Measurements from ENCODE around the gene PRKAG2.
"Not testable (repeated sequence)": the region's sequence is repeated elsewhere in the genome, so short reads cannot be mapped to it uniquely, and the experiment has no call there.

PRKAG2 gene

GRCh38 chr7:151585744-151586393 lies 291.0 kb downstream of the PRKAG2 start:
- no peak for DNase-seq (ENCODE audit: low spot score)

- DNase-seq (ENCODE audit: low spot score), result no peak
Measured at GRCh38 chr7:151581741-151582140, 295.2 kb downstream of the PRKAG2 start.

GRCh38 chr7:151579644-151580043 lies 297.3 kb downstream of the PRKAG2 start:
- DNase-seq (ENCODE audit: low spot score), result no peak

DNA sequence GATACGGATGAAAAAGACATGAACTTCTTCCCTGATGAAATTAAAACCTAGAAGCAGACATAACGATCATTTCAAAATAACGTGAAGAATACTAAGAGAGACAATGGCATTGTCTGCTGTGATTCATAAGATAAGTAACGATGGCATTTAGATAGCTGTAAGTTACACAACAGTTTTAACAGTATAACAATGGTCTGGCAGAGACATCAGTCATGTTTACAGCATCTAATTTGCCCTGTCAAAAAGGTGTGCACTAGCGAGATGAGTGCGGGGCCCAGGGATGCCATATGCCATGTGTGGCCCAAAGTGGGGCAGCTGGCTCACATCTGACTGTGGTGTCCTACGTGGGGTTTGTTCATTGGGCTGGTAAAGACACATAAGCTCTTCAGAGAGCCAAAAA lies 301.5 kb downstream of the PRKAG2 start:
- DNase-seq (ENCODE audit: low spot score), result no peak

GRCh38 chr7:151573046-151573445 lies 303.9 kb downstream of the PRKAG2 start:
- DNase-seq (ENCODE audit: low spot score), result not testable (repeated sequence)

DNA sequence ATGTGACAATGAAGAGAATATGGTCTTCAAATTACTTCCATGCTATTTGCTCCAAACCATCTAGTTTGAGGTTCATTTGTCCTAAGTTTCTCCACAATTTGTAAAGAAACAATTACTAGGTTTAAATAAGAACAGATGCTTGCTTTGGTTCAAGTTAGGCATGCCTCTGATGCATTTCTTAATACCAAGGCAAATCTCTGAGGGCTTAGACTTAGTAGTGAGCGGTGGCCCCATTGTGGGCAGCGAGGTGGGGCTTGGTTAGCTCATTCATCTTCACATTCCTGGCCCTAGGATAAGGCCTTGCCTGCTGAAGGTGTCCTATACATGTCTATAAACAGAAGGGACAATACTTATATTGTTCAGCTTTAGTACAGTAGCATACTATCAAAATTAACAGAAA lies 304.8 kb downstream of the PRKAG2 start:
- no peak for DNase-seq (ENCODE audit: low spot score)

- no peak for DNase-seq (ENCODE audit: low spot score)
Measured at GRCh38 chr7:151571471-151571870, 305.4 kb downstream of the PRKAG2 start.

- DNase-seq (ENCODE audit: low spot score), result no peak
Measured at GRCh38 chr7:151570366-151570915, 306.5 kb downstream of the PRKAG2 start.

- no peak for DNase-seq (ENCODE audit: low spot score)
Measured at GRCh38 chr7:151568956-151569940, 307.7 kb downstream of the PRKAG2 start.

DNA sequence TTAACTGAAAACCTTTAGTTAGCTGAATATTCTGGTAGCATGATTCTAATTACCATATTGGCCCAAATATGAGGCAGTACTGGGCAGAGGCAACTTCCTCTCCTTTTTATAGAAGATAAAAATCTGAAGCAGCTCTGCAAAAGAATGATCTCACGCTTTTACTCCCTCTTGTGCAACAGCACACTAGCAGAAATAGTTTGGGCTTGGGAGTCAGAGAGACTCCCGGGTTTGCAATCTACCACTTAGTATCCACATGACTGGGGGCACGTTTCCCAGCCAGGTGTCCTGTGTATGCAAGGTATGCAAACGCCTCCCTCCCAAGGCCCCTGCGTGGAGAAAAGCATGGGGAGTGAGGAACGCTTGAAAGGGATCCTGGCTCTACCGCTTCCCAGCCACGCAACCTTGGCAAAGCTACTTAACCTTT lies 310.0 kb downstream of the PRKAG2 start:
- no peak for DNase-seq (ENCODE audit: low spot score)

DNA sequence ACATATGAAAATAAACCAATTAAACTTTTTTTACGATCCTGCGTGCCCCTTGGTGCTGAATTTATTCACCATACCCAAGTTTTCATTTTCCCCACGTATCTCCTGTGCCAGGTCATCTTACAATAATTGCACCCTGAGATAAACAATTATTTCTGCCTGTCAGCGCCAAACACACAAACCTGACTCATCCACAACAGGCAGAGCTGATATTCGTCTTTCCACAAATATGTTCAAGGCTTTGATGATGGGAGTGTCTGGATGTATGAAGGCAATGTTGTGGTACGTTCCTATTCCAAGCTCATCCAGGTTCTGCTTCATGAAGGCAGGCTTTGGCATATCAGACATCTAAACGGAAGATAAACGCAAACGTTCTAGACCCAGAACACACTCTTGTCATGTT lies 311.4 kb downstream of the PRKAG2 start:
- DNase-seq (ENCODE audit: low spot score), result no peak

DNA sequence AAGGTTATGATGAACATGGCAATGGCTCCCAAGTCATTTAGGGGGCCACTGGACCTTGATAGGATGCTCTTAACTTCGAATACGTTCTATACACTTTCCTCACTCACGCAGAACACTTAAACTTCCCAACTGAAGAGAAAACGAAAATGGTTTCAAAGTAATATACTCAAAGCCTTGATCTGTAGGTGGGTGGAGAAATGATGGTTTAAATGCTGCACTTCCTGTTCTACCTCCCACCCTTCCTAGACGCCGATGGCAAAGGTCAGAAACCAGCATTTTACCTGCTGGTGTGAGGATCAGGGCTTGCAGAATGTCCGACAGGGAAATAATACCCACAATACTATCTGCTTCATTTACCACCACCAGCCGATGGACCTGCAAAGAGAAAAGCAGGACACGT lies 316.7 kb downstream of the PRKAG2 start:
- no peak for DNase-seq (ENCODE audit: low spot score)

DNA sequence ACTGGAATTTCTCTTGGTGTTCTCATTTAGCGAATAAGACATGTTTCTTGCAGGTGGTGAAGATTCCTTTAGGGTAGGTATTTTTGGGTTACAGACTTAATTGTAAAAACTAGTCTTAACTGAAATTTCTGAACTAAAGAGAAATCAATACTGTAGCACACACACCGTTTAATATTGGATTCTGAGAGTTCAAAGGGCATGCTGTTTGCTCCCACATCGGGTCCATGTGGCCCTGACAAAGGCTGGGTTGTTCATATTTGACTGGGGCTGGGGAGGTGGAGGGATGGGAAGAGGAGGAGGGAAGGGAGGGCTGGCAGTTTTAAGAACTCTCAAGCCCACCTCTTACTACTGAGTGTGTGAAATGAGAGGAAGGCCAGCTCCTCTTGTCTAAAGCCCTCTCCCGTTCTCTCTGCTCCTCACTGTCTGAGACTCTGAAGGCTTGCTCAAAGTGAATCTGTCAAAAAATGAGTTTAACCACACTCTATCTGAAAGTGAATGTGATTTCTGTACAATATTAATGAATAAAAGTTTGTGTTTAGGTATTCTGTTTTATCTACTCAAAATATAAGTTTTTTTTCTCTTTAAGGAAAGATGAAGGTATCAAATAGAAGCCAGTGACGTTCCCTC lies 317.2 kb downstream of the PRKAG2 start:
- no peak for DNase-seq (ENCODE audit: low spot score)

DNA sequence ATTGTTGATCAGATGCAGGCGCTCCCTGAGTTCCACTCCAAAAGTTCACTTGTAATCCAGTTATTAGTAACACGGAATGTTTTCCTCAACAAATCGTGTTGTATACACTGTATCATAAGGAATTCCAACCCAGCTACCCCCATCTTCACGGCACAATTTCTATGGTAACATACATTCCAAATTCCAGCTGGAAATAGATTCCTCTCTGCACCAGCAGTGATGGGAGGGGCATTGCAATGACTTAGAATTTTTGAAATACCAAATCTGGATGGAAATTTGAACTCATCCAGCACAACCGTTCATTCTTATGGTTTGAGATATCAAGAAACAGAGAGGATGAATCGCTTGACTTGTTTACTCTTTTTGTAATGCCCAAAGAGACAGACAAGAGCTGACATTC lies 318.3 kb downstream of the PRKAG2 start:
- DNase-seq (ENCODE audit: low spot score), result no peak

DNA sequence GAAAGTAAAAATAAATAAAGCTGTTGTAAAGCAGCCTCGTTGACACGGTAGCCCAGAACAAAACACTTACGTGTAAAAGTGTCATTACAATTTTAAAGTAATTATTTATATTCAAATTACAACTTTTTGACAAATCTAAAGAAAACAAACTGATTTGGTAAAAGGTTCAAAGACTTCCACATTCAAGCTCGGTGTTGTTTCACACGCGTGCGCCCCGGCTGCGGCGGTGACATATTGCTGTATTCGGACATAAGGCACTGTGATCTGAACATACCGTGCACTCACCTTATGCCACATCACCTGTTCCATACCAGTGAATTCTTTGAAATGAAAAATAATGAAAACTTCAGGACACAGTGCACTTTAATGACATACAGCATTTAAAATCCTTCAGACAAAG lies 320.3 kb downstream of the PRKAG2 start:
- DNase-seq (ENCODE audit: low spot score), result no peak

DNA sequence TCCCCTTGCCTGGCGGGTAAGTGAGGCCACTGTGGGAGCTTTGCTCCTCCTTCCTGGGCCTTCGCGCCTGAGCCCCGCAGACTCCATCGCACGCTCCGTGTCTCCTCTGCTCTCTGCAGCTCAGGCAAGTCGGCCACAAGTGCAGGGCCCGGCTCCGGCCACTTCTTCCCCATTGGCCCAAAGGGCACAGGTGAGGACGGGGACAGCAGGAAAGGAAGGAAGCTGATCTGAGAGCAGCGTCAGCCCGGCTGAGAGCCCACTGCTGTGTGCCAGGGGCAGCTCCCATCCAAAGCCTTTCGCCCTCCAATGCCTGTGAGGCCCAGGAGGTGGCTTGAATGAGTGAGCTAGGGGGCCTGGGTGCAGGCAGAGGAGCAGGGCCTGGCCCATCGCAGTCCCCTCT lies 323.6 kb downstream of the PRKAG2 start:
- no peak for DNase-seq (ENCODE audit: low spot score)

DNA sequence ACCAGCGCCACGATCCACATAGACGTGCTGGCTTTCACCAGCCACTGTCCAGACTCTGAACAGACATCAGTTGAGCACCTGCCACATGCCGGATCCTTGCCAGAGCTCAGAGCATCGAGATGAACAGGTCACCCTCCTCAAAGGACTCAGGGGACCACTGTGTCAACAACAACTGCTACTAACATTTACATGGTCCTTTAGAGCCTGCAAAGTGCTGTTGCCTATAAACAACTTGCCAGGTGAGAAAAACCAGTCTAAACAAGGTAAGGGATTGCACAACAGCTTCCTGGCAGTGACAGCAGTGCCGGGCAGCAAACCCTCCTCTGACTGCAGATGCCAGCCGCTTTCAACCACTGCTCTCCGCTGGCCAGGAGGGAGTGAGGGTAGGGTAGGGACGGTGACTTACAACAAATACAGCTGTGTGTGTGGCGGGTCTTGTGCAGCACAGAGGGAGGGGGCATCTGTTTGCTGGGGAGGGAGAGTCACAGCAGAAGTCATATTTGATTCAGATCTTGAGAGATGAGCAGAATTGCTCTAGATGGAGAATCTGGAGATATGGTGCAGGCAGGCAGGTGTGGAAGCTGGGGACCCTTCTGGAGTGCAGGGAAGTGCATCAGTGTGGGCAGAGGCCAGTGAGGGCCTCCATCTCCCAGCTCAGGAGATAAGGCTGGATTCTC lies 324.4 kb downstream of the PRKAG2 start:
- DNase-seq (ENCODE audit: low spot score), result no peak

GRCh38 chr7:151551820-151552219 lies 325.1 kb downstream of the PRKAG2 start:
- DNase-seq (ENCODE audit: low spot score), result no peak

- no peak for DNase-seq (ENCODE audit: low spot score)
Measured at GRCh38 chr7:151550656-151551286, 326.1 kb downstream of the PRKAG2 start.

DNA sequence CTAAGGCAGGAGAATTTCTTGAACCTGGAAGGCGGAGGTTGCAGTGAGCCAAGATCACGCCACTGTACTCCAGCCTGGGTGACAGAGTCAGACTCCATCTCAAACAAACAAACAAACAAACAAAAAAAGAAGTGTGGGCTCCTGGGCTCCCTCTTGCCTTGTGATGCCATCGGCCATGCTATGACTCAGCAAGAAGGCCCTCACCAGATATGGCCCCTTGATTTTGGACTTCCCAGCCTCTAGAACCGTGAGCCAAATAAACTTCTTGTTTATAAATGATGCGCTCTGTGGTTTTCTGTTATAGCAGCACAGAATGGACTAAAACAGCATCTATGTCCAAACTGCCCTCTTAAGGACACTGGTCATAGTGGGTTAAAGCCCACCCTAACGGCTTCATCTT lies 327.3 kb downstream of the PRKAG2 start:
- no peak for DNase-seq (ENCODE audit: low spot score)

- DNase-seq (ENCODE audit: low spot score), result no peak
Measured at GRCh38 chr7:151549083-151549482, 327.8 kb downstream of the PRKAG2 start.

GRCh38 chr7:151544183-151544582 lies 332.7 kb downstream of the PRKAG2 start:
- DNase-seq (ENCODE audit: low spot score), result no peak

Measured in ecto neural progenitor cell (in vitro differentiated cells).